GM19452 (cell line): ENCODE data around the gene TINAGL1.
"Not testable (repeated sequence)": the region's sequence is repeated elsewhere in the genome, so short reads cannot be mapped to it uniquely, and the experiment has no call there.

Experiments
- ATAC-seq: cut with Tn5 transposase; IDR thresholded peaks from one replicate; pipeline ENCODE4 v1.9.1; 2021; ENCODE audit not compliant: unreplicated experiment

TINAGL1 gene

DNA sequence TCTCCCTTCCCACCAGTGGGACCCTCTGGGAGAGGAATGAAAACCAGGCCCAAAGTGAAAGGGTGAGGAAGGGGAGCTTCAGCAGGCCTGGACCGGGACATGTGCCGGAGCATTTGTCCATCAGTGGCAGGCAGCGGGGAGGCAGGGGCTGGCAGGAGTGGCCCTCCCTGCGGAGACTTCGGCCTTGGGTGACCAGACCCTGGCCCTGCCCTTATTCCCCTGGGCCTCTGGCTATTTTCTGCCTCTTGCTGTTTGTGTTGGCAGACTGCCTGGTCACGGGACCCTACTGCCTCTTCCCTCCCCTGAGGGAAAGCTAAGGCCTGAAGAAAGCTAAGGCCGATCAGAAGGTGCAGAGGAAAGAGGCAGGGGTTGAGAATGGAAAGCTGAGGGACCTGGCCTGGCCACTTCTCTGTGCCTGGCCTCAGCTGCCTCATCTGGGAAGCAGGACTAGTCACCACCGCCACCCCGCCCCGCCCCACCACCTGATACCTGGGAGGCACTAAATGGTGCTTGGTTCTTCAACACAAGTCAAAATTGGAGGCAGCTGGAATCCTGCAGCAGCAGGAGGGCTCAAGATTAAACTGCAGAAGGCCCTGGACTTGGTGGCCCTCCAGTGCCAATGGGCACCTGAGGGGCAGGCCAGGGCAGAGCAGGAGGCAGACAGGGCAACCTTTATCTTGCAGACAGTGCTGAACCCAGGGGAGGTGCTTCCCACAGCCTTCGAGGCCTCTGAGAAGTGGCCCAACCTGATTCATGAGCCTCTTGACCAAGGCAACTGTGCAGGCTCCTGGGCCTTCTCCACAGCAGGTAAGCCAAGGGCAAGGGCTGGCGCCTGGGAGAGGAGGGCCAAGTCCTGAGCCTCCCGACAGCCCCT is 7.9 kb downstream of the TINAGL1 start:
- no peak for ATAC-seq

DNA sequence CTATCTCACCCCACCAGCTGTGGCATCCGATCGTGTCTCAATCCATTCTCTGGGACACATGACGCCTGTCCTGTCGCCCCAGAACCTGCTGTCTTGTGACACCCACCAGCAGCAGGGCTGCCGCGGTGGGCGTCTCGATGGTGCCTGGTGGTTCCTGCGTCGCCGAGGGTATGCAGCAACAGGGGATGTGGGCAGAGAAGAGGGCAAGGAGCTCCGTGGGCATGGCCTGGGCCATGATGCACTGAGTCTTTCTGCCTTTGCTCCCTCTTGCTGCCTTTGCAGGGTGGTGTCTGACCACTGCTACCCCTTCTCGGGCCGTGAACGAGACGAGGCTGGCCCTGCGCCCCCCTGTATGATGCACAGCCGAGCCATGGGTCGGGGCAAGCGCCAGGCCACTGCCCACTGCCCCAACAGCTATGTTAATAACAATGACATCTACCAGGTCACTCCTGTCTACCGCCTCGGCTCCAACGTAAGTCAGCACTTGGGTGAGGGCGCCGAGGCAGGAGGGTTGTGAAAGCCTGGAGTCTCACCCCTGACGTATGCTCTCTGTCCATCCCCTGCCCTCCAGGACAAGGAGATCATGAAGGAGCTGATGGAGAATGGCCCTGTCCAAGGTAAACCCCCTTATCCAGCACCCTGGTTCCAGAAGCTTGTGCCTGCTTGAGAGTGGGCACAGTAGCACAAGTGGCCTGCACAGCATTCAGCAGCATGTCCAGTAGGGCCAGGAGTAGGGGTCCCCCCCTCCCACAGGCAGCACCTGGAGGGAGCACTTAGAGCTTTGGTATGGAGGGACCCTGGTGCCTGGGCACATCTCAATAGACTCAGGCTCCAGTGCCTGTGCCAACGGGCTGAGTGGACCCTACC is 8.8 kb downstream of the TINAGL1 start:
- no peak for ATAC-seq

DNA sequence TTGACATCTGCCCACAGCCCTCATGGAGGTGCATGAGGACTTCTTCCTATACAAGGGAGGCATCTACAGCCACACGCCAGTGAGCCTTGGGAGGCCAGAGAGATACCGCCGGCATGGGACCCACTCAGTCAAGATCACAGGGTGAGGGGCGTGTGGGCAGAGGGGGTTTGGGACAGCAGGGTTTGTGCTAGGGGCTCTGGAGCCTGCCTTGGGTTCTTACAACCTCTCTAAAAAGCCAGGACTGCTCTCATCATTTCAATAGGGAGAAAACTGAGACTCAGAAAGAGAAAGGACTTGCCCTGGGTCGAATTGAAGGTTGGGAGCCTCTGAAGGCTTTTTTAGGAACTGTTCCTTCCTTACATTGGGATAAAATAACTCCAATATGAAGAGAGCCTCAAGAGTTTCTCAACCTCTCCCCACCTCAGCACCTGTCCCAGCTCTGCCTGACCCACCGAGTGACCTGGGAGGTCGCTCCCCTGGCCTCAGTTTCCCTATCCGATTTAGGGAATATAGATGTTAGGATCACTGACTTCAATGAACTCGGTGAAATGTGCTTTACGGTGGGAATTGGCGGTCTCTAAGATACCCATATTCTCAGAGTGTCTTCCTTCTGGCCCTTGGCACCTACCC is 9.5 kb downstream of the TINAGL1 start:
- ATAC-seq: no peak

DNA sequence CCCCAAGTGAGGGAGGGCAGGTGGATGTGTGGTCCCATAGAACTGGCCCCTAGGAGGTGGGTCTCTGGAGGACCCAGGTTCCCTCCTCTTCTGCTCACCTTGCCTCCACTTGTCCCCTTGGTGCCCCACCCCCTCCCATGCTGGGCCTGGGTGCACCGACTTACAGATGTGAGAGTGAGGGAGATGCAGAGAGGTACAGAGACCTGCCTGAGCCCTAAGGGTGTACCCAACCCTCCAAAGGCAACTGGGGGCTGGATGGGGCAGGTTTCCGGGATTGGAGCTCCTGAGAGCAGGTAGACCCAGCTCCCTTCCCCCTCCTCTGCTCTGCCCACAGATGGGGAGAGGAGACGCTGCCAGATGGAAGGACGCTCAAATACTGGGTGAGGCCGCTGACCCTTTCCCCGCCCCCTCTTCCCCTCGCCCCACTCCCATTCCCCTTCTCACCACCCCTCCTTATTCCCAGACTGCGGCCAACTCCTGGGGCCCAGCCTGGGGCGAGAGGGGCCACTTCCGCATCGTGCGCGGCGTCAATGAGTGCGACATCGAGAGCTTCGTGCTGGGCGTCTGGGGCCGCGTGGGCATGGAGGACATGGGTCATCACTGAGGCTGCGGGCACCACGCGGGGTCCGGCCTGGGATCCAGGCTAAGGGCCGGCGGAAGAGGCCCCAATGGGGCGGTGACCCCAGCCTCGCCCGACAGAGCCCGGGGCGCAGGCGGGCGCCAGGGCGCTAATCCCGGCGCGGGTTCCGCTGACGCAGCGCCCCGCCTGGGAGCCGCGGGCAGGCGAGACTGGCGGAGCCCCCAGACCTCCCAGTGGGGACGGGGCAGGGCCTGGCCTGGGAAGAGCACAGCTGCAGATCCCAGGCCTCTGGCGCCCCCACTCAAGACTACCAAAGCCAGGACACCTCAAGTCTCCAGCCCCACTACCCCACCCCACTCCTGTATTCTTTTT is 10.3 kb downstream of the TINAGL1 start:
- no peak for ATAC-seq

- not testable (repeated sequence) for ATAC-seq
These were observed 11.0 kb downstream of the TINAGL1 start for GRCh38 chr1:31587328-31587699.

DNA sequence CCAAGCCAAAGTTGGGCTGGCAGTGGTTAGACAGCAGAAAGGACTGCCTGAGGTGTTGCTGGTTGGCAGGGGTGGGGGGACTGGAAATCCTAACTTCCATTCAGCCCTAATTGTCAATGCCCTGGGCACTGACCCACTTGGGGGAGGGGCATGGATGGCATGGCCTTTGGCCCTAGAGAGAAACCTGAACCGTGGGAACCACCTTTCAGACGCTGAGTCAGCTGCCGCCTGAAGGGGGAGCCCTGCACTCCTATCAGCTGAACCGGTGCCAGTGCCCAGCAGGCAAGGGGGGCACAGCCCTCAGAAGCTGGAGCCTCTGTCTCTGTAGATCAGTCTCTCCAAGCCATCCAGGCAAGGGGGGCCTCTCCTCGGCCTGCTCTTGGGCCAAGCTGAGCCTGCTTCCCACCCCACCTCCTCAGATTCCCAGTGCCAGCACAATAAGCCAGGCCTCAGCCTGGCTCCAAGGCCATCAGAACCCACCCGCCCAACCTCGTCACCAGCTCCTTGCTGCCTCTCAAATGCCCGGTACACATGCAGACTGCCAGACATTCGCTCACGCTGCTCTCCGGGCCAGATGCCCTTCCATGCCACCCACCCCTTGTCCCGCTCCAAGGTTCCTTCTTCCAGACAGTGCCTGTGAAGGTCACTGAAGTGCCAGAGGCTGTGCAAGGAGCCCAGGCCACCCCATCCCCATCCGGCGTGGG is 11.6 kb downstream of the TINAGL1 start:
- no peak for ATAC-seq

DNA sequence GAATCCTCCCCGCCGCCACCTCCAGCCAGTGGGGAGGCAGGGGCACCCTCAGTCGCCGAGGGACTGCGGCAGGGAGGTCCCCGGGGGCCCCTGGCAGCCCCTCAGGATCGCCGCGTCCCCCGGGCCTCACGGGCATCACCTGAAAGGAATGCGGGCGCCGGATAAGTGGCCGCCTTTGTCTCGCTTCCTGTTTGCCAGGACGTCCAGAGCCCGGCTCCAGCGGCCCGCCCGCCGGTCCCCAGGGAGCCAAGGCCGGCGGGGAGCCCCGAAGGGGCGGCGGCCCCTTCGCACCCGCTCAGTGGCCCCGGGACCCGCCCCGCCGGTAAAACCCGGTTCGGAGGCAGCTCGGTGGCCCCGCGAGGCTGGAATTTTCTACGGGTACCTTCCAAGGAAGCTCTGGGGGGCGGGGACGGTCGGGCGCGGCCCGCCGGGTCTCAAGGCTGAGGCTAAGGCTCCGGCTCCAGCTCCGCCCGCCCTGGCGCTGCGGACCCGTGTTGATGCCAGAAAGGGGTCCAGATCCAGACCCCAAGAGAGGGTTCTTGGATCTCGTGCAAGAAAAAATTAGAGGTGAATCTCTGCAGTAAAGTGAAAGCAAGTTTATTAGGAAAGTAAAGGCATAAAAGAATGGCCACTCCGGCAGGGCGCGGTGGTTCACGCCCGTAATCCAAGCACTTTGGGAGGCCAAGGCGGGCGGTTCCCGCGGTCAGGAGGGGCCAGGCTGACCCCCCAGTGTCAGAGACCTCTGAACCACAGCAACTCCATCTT is 12.6 kb downstream of the TINAGL1 start:
- no peak for ATAC-seq

DNA sequence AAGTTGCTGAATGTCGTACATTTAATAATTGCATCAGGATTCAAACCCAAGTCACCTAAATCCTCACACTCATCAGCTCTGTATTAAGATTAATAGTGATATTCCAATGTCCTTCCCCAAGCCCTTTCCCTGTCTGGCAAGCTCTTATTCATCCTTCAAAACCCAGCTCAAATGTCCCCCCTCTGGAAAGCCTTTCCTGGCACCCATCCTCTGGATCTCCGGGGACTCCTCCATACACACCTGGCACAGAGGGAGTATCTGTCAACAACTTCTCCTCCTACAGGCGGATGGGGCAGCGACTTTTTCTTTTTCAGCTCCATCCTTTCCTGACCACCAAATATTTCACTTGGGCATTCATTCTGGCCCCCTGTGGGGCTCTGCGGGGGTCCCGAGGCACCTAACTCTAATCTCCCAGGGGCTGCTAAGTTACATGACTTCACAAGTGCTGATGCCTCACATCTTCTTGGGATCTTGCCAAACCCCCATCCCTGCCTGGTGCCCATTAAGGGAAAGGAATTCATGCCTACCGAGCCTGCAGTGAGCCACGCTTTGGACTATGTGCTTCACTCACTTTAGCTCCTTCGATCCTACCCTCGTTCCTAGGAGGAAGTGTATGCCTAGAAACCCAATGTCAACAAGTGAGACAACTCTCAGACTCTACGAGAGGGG is 15.2 kb downstream of the TINAGL1 start:
- no peak for ATAC-seq

DNA sequence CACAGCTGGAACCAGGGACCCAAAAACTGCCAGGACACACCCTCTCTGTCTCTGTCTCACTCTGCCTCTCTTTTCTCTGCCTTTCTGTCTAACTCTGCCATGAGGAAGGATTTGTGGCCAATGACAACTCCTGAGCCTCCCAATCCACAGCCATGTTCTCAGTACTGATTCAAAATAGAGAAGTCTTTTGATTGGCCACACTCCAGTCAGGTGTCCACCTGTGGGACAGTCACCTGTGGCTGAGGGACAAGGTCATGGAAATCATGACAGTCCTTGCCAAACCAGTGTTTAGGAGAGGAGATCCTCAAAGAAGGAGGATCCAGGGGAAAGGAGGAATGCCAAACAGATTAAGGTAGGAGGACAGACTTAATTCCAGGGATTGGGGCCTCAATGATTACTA is 15.8 kb downstream of the TINAGL1 start:
- no peak for ATAC-seq

- ATAC-seq: no peak
These were observed 16.9 kb downstream of the TINAGL1 start for GRCh38 chr1:31593136-31593665.

DNA sequence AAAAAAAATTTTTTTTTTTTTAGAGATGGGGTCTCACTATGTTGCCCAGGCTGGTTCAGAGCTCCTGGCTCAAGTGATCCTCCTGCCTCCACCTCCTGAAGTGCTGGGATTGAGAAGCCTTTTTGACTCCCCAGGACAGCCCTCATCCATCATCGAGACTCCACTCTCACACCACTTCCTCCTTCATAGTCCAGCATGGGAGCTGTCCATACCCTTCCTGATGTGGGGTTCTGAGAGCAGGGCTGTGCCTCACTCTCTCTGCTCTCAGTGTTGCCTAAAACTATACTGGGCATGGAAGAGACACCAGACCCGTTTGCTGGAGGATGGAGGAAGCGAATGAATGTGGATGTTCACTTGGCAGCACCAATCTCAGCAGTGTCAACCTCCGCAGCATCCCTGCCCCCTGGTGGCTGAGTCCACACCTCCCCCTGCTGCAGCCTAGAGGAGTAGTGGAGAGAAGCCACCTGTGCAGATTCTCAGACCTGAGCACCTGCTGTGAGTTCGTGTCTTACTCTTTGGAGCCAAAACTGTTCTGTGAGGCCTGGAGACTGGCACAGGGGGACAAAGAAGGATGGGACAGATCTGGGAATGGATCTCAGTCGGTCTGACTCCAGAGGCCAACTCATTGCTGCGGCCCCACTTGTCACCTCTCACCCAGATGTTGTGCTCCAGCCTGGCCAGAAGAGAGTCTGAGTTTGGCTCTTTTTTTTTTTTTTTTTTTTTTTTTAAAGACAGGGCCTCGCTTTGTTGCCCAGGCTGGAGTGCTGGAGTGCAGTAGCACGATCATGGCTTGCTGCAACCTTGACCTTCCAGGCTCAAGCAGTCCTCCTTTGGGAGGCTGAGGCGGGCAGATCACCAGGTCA is 17.7 kb downstream of the TINAGL1 start:
- no peak for ATAC-seq

DNA sequence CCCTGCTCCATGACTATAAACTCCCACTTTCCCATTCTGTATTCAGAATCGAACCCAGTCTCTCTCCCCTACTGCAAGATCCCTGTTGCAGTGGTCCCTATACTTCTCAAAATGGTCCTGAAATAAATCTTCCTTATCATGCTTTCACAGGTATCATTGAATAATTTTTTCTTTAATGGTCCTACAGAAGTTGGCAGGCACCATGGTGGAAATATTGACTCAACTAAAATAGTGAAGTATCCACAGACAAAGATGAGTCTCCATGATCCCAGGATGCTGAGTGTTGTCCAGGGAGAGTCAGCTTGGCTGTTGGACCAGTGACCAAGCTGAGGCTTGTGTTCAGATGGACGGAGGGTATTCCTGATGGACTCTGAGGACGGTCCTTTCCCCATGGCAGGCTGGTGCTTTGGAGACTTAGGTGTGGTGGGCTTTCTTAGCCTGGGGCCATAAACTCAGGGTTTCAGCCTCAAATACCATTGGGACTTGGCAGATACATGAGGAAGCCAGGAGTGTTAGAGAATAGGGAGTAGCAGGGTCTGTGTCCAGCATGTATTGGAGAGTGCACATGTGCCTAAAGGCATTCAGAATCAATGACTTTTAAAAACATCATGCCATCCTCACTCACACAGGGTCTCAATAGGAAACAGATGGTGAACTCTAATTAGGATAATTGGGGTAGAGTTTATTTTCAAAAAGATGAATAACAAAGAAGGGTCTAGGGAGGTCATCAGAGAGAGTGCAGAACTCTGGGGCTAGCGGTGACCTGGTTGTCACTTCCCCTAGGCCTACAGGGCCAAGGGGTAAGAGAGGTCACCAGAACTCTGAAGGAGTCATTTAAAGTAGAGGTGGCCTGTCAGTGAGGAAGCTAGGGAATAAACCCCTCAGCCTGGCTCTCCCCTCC is 19.8 kb downstream of the TINAGL1 start:
- no peak for ATAC-seq

GRCh38 chr1:31596737-31597097 is 20.4 kb downstream of the TINAGL1 start:
- no peak for ATAC-seq

DNA sequence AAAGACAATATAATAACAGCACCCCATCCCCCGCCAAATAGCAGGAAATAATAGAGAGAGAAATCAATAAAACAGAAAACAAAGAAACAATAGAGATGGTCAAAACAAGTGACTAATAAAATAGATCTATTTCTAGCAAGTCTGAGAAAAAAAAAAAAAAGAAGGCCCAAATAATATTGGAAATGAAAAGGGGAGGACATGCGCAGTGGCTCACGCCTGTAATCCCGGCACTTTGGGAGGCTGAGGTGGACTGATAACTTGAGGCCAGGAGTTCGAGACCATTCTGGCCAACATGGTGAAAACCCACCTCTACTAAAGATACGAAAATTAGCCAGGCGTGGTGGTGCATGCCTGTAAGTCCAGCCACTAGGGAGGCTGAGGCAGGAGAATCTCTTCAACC is 22.7 kb downstream of the TINAGL1 start:
- ATAC-seq: no peak

DNA sequence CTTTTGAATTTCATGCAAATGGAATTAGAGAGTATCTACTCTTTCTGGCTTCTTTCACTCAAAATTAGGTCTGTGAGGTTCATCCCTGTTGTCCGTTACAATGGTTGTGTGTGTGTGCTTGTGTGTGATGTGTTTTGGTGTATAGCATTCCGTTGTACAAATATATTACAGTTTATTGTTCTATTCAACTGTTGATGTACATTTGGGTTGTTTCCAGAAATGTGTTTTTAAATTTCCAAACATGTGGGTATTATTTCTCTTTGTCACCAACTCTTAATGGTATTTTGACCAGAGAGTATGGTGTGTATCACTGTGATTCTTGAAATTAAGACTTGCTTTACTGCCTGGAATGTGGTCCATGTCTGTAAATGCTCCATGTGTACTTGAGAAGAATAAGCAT is 24.3 kb downstream of the TINAGL1 start:
- ATAC-seq: no peak

GRCh38 chr1:31602081-31602480 is 25.8 kb downstream of the TINAGL1 start:
- ATAC-seq: no peak
